Fibroblast of skin of scalp (primary cell): Measurements from ENCODE around the gene TMX2.

ENCODE experiments used
- DNase-seq: peaks from one replicate; pipeline ENCODE4 v3.0.0-alpha.2; 2013

Gene TMX2

DNA sequence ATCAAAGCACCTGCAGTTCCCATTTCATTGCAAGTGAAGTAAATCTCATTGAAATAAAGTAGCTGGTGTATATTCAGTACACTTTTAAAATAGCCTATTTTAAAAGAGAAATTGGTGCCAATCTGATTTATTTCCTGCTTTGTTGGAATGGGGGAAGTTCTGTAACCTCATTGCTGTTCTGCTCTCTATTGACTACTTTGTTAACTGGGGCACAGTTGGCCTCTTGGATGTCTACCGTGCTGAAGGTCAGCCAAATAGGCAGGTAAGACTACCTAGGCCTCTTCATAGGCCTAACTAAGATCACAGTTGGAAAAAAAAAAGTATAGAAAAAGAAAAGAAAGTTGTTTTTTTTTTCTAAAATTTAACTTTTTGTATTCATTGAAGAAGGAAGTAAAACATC lies 58.4 kb downstream of the TMX2 start:
- no peak for DNase-seq

DNA sequence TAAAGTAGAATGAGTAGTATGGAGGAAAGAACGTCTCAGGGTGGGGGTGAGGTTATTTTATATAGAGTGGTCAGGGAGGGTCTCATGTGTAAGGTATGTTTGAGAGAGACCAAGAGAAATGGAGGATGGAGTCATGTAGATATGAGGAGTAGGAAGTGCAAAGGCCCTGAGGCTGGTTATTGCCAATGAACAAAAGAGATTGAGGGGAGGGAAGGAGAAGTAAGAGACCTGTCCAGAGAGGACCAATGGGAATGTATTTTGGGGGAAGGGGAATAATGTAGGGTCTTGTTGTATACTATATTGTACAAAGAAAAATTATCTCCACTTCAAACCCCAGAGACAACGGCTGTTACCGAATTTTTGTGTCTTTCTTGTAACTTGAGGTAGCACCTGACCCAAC lies 59.0 kb downstream of the TMX2 start:
- no peak for DNase-seq

DNA sequence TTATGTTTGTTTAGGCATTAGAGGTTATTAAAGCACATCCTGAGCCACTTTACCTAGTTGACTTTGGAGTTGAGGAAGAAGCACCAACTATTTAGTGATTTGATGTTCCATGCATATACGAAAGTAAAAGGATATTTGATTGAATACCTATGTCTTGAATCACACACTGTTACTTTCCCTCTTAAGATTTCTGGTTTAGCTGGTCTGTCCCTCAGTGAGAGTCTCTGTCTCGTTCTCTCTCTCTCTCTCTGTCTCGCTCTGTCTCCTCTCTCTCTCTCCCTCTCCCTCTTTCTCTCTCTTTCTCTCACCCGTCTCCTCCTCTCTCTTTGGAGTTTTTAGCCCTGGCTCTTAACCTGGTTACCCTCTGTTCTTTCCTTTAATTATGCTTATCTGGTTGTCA lies 60.2 kb downstream of the TMX2 start:
- peak; percentile 39 for DNase-seq

DNA sequence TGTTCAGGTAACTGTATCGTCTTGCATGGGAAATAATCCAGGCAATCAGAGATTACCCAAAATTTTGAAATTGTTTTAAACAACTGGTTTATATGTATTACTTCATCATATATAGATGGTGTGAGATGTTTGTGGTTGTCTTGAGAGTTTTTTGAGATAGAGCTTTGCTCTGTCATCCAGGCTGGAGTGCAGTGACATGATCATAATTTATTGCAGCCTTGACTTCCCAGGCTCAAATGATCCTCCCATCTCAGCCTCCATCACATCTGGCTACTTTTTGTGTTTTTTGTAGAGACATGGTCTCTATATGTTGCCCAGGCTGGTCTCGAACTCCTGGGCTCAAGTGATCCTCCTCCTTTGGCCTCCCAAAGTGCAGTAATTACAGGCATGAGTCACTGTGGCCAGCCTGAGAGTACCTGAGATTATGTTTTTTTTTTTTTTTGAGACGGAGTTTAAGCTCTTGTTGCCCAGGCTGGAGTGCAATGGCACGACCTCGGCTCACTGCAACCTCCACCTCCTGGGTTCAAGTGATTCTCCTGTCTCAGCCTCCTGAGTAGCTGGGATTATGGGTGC lies 60.7 kb downstream of the TMX2 start:
- peak; percentile 15 for DNase-seq

DNA sequence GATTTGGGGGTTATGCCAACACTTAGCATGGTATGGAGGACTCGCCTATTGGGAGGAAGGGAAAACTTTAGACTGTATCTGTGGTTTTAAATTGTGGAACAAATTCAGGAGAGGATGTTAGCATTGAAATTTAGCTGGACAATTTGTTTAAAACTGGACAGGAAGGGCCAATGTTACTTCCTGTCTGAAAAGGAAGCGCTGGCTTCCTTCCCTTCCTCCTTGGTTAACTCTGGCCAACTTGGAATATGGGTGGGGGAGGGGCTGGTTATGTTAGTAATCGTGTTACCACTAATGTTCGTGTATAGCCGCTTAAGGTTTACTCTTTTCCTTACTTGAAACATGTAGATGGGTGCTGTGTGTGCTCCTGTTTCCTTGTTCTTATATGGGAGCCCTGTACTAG lies 63.1 kb downstream of the TMX2 start:
- peak; percentile 15 for DNase-seq

DNA sequence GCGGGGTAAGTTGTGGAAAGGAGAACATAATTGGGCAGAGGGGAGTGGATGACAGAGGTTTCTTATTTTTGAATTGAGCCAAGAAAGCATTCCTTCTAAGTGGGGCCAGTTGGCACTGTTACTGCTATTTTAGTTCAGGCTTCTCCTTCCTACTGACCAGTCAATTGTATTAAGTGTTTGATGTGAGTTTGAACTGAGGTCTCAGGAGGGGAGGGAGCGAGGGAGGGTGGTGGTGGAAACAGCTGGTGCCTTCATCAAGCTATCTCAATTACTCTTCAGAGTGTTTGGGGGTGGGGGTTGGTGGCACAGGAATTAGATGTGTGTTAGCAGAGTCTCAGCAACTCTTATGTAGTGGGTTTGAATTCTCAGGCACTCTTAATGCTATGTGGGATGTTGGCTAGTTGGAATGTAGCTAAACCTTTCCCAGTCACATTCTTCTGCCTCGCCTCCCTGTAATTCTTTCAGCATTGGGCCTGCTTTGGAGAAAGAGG lies 63.7 kb downstream of the TMX2 start:
- DNase-seq: peak; percentile 88

DNA sequence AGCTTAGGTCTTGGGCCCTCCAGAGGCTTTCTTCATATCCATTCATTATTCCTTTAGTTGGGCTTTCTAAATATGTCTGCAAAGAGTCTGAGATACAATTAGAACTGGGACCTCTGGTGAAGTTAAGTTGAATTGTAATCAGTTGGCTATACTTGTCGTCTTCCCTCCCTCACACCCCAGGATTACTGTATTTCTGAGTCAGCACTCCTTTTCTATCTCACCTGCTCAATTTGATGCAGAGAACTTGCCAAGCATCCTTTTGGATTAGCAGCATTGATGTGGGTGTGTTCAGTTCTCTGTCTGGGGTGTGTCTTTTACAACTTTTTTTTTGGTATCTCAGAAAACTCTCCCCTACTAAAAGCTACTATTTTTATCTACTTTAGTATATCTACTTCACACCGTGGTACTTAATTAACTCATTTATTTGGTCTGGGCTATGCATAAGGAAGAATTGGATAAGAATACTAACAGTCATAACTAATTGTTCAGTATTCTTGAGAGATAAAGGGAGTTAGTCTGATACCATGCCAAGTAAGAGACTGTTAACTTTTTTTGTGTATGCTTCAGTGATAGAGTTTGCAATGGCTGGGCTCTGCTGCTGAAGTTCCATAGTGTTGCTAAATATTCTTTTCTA lies 64.3 kb downstream of the TMX2 start:
- no peak for DNase-seq

DNA sequence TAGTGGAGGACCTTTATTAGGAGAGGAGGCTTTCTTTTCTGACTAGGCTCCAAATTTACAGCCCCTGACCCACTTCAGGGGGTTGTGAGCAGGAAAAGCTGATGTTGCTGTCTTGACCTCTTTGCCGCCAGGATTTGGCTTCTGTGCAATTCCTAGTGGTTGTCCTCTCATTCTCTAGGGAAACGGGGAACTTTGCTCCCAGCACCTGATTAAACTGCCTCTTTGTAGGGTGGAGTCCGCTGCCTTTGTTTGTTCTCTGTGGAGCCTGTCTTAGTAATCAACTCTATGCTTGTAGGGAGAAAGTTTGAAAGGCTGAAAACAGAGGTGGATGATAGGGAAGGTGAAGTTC lies 65.5 kb downstream of the TMX2 start:
- DNase-seq: no peak

DNA sequence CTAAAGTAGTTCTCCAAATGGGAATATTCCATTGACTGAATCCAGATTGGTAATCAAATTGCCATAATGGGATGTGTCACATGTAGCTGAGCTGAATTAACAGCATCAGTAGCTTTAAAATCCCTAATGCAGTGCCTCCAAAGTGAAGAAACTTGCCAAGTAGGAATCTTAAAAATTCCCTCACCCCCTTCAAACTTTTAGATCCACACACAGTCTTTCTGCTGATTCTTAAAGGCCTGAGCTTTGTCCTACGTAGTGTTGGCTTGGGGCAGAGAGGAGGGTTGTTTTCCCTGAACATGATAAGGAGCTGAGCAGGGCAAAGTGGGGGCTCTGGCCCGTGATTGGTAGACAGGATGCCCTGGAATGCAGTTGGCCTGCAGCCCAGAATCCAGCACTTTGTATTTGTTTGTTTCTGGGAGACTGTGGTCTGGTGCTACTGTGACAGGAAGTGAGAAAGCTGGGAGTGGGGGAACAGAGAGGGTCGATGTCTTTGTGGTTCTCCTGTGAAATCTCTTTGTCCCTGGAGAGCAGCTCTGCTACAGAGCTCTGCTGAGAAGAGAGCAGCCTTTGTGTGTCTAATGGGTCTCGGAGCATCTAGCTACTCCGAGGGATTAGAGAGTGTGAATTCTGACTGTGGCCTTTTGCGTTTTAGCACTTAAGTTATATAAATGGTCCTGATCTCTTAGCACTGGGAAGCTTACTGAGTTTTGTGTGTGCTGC lies 66.1 kb downstream of the TMX2 start:
- DNase-seq: peak; percentile 99

DNA sequence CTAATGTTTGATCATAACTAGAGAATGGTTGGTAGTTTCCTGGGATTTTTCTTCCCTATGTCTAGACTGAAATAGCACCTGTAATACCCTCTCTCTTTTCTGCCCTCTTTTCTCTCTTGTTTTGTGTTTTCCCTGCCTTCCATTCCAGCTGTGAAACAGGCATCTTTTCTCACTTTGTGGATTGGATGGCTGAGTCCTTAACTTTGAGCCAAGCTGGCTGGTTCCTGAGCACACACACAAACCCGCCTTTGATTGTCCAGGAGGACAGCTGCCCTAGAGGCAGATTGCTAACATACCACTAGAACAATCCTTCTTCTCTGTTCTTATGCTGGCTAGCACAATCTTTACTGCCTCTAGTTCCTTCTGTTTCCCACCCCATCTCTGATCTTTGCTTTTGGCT lies 66.9 kb downstream of the TMX2 start:
- peak; percentile 34 for DNase-seq

DNA sequence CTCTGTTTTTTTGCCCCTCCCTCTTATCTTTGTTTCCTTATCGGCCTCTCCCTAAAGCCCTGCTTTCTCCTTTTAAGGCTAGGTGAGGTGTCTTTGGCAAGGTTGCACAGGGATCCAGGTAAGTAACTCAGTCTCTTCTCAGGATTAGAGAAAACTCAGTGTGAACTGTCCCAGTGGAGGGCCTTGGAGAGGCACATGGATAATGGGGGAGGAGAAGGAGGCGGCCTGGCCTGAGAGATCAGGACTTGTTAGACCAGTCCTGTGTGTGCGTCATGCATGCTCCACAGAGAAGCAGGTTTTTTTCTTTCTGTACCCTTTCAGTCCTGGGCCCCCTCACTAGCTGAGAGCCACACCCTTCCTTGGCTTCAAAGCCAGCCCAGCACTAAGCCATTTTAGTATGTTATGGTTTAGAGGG lies 69.1 kb downstream of the TMX2 start:
- DNase-seq: no peak

DNA sequence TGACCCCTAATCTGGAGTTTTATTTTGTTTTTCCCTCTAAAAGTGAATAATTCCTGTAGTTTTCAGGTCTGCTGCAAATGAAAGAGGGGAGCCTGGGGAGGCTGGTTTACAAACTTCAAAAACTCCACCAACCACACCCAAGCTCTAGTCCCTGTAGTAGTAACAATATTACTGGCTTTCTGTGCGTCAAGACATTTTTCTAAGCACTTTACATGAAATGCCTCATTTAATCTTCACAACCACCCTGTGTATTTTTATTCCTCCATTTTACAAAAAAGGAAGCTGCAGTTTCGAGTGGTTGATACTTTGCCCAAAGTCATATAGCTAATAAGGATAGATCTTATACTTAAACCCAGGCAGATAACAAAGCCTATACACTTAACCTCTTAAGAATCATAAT lies 72.7 kb downstream of the TMX2 start:
- no peak for DNase-seq

DNA sequence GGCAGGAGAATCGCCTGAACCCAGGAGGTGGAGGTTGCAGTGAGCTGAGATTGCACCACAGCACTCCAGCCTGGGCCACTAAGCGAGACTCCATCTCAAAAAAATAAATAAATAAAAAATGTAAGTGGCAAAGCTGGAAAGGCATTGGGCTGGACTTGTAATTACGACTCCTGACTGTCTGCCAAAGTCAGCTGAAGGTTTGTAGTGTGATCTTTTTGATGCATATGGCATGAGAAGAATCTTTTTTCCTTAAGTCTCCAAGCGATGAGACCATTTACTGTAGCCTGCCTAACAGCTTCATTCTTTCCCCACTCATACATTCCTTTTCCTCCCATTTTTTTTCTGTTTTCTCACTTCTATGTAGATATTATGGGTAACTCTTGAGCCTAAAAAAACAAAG lies 74.0 kb downstream of the TMX2 start:
- DNase-seq: peak; percentile 69

DNA sequence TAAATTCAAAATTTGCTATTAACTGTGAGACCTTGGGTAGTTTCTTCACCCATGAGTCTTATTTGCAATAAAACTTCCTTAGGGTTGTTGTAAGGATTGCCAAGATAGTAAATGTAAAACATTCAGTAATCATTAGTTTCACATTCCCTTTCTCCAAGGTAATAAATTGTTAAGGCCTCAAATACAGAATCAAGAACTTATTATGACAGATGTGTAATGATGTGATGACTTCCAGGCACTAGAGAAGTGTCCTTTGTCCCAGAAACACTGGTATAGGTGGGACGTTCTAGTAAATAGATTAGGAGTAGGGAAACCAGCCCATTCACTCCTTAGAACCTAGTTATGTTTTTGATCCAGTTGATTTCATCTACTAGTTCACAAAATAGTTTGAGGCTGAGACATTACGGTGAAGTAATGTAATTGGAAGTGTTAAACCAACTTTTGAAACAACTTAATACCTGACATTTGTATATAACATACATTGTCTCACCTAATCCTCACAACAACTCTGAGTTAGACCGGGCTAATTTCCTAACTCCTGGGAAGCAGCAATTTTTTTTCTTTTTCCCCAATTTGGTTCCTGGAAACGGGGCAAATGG lies 74.7 kb downstream of the TMX2 start:
- DNase-seq: no peak

DNA sequence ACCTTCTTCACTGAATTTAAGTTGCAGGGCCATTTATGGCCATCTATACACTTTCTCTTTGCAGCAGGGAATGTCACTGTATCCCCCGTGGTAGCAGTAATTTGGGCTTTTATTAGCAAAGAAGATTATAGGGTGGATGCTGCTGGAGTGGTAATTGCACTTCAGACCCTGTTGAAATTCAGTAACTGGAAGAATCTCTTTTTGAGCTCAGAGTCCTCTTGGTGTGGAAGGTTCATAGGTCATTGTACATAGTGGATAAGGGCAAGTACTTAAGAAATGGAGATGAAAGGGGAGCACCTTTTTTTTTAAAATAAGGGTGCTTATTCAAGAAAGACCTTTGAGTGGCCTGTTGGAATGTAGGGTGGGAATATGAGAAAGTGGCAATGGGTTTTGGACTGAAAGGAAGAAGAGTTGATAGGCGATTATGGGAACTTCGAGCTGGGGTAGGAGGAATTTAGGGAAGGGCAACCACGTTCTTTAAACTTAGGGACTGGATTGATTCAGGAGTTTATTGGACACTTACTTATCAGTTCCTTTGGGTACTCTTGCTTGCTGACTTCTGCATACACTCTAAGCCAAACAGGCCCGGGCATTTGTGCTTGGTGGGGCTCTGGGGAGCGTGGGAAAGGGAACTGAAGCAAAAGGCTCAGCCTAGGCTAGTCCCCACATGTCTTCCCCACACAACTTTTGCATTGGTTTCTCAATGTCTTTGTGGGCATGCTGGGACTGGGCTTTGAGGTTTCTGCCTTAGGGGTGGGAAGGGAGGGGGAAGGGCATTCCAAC lies 75.7 kb downstream of the TMX2 start:
- DNase-seq: peak; percentile 28

DNA sequence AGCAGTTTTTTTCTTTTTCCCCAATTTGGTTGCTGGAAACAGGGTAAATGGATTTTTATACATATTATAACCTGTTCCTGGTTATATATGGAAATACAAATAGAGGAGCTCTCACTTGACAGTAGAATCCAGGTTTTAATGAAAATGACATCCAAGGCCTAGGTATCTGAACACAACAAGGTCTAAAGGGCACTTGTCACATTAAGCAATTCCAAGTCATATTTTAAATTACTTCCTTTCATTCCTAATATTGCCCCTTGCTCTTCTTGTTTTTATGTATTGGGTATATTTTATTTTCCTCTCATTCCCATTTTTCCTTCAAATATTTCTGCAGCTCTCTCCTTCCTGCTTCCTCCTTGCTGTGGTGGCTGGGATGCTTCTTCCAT lies 76.3 kb downstream of the TMX2 start:
- no peak for DNase-seq
